SK-N-MC (cell line): Measurements from ENCODE around the gene KIF5A.

ENCODE experiments used
- EZH2 ChIP-seq: fragments of 200-600 bp; sonication (generic); IDR thresholded peaks from one replicate; pipeline ENCODE4 v1.6.1; 2017; ENCODE audit warnings: antibody characterized with exemption
- FOXP2 ChIP-seq: optimal IDR thresholded peaks from 2 replicates; pipeline ENCODE3; 2011; ENCODE audit warnings: mild to moderate bottlenecking, moderate library complexity; ENCODE audit not compliant: insufficient read depth; ENCODE audit errors: extremely low read length, control extremely low read depth
- POLR2AphosphoS5 ChIP-seq: IDR thresholded peaks from 2 replicates; pipeline ENCODE4 v1.6.1; 2012; ENCODE audit warnings: mild to moderate bottlenecking, low read depth, low read length, borderline replicate concordance

- no peak for TF ChIP-seq EZH2
- TF ChIP-seq POLR2AphosphoS5: no peak; the same call in none of the 2 replicates
- TF ChIP-seq FOXP2: no peak
Observed at GRCh38 chr12:57529831-57530230, 20.0 kb upstream of the KIF5A start.
